Activated T-cell treated with anti-CD3 and anti-CD28 coated beads for 1 hour (primary cell): Measurements from ENCODE around the gene C8A.

Source experiments
- DNase-seq: peaks from one replicate; pipeline ENCODE4 v3.0.0-alpha.2; 2020; ENCODE audit warnings: low read depth

Gene C8A

DNA sequence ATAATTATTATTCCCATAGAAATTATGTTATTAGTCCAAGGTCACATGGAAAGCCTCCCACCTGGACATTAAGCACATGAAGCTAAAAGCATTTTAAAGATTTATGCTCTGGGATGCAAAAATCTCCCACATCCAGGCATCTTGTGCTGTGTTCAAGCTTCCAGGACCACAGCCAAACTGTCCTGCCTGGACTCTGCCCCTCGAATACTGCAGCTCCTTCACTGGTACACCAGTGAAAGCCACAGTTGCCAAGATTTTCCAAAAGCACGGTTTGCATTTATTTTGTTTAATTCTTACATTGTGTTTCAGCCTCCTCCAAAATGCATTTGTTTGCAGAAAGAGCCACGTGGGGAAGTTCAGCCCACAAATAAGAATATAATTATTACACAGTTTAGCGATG lies 72.6 kb downstream of the C8A start:
- DNase-seq: no peak

DNA sequence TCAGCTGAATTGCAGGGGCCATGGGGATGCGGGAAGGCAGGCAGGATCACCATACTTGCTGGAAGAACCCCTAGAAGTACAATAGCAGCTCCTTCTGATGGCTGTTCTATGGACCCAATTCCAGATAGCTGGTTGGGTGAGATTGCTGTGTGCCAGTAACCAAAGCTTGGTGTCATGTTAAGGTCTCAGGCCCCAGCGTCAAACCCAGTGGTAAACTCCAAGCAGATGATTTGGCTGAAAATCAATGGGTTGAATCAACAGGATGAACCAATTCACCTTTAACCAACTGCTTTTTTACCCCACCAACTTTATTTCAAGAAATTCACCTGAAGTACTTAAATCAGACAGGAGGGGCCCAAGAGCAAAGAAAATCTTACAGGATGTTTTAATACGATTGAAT lies 73.4 kb downstream of the C8A start:
- no peak for DNase-seq

DNA sequence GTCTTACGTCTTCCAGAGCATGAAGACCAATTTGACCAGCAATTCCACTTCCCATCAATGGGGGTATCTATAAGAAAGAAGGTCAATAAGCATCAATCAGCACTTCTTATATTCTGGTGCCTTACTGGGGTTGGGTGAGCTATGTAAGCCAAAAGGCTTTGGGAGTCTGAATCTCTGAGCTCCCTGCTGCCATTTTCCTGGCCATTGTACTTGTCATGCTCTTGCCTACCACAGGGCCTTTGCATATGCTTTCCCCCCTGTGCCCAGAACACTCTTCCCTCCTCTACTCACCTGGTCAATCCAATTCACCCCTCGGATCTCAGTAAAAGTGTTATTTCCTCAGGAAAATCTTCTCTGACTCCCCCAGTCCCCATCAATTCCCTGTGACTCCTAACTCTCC lies 74.9 kb downstream of the C8A start:
- DNase-seq: no peak

DNA sequence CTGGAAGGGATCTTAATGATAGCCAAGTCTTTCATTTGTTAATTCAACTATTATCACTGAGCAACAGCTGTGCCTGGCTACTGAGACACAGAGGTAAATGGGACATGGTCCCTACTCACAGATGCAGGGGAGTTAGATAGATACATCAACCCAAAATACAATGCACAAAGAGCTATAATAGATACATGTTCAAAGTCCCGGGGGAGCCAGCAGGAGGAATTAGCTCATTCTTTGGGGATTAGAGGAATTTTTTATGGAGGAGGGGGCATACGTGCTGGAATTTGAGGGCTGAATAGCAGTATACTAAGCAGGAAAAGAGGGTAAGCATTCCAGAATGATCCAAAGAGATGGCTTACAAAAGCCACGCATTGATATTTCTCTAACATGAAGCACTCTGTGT lies 76.6 kb downstream of the C8A start:
- DNase-seq: no peak

DNA sequence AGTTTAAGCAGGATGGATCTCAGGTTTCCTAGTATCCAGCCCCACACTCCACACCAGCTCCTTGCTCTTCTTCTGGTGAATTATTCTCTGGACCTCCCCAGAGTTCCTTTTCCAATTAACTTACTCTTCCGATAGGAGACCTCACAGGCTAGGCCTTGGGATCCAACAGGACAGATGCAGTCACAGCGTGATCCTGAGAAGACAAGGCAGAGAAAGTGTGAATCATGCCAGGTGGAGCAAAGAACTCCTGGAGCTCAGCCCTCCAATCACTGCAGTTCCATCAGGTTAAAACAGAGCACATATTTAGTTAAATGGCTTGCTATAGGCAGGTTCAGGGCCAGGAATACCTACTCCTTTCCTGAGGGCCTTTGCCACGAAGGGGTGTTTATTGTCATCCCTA lies 77.1 kb downstream of the C8A start:
- no peak for DNase-seq

DNA sequence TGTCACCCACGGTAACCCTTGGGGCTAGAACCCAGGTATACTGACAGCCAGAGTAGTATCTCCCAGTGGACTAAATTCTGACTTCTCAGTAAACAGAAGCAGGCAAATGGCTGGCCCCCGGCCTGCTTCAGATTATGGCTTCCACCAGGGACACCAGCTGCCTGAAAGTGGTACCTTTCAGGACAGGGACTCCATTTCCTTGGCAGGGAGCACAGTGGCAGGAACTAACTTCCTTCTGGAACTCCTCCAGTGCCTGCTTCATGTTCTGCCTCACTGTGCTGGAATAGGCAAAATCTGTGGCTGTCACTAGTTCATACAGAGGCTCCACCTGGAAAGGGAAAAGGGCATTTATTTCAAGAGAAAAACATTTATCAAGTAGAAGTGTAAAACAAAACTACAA lies 78.6 kb downstream of the C8A start:
- no peak for DNase-seq

DNA sequence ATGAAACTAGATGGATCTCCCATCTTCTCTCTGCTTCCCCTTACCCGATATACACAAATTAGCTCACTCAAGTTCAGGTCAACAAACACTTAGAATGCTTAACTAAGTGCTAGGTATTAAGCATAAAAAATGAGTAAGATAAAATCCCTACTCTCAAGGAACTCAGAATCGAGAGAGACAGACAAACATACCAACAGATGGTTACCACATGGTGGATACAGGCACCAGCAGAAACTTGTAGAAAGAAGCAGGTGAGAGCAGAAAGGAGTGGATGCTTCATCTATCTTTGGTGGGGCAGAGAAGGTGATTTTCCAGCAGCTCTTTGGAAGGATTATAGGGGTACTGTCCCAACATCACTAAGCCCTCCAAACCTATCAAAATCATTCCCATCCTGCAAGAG lies 79.0 kb downstream of the C8A start:
- no peak for DNase-seq

DNA sequence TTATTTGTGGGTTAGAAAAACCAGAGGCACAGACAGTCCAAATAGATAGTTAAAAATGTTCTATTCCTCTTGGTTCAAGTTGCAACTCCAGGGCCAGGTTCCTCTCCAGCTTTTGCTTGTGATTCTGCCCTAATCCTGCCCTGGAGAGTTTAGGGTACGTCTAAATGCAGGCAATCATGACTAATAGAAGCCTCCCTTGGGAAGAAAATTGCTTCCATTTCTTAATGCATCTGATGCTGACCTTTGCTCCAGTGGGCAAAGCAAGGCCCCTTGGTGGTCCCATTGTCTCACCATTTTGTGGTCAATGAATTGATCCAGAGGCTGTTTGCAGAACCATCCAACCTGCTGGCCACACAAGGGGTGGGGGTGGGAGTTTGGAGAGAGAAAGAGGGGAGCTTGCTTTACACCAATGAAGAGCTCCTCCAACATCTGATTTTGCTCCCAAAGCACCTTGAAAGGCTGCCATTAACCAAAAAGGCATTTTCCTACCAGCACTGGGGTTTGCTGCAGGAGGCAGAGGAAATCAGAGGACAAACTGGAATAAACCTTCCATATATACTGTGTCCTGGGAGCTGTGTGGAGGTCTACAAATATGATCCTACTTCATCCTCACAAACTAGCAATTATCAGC lies 79.9 kb downstream of the C8A start:
- DNase-seq: no peak

DNA sequence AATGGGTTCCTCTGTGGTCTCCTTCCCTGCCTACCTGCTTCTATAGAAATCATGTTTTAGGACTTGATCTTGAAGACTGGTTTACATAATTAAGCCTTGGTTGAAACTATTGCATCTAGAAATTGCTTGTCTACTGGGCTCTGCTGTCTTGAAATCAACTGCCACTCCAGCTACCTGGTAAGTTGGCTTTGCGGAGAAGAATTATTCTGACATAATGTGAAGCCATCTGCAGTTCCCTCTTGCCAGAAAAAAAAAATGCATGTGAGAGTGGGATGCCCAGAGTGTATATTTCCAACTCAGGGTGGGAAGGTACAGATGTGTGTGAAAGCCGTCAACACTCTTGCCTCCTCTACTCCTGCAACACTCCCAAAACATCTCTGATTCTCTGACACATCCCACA lies 84.0 kb downstream of the C8A start:
- no peak for DNase-seq

DNA sequence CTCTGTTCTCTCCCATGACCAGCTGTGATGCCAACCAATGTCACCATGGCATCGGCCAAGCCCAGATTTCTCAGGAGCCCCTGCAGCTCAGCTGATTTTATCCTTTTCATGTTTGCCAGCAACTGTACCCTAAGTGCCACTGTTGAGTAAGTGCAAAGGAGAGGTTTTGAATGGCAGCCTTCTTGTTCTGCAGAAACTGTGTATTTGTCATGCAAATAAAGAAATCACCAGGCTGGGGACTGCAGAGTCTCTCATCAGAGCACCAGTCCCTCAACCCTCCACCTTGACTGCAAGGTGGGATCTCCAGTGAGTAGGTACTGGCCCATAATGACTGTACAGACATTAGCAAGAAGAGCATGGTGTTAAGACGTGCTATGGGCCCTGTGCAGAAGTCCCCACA lies 84.6 kb downstream of the C8A start:
- DNase-seq: no peak

DNA sequence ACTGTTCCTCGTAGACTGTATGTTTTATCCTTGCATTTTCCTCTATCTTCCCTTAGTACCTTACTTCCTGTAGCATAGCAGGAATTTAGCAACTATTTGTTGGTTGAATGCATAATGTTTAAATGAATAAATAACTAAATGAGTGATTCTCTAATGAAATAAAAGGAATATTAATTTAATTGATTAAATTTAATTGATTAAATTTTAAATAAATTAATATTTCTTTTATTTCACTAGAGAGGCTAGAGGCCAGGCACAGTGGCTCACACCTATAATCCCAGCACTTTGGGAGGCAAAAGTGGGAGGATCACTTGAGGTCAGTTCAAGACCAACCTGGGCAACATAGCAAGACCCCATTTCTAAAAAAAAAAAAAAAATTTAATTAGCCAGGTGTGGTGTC lies 85.4 kb downstream of the C8A start:
- no peak for DNase-seq

DNA sequence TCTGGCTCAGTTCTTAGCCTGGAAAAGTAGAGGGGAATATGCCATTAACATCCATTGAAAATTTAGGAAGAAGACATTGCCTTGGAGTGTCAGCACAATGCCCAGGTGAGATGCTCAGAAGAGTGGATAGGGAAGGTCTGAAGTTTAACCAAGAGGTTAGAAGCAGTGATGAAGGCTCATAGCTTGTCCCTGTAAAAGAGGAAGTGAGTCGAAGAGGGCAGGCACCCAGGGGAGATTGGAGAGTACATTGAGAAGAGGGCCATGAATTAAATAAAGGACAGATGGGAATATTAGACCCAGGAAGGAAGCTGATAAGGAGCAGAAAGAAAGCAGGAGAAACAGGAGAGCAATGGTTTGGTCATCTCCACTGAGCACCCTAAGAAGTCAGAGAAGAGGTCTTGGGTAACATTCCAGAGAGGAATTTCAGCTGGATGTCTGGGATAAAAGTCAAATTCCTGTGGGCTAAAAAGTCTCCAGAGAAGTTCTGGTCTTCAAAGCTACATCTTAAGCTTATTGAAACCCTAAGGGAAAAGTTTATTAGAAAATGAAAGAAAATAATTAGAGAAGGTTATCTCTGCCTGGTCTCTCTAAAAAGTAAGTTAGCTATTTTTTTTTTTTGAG lies 93.9 kb downstream of the C8A start:
- DNase-seq: no peak

DNA sequence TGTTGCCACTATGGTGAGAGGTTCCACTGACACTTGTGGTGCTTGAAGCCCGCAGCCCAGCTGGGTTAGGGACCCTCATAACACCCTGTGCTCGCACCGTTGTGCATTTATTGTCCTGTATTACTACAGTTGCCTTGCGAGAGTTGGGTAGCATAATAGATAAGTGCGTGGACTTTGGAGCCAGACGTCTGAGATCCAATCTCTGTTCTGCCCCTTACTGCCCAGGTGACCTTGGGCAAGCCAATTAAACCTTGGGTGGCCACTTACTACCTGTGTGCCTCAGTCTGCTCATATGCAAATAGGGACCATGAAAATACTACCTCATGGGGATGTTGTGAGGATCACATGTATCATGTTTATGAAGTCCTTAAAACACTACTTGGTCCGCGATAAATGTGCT lies 97.9 kb downstream of the C8A start:
- no peak for DNase-seq

DNA sequence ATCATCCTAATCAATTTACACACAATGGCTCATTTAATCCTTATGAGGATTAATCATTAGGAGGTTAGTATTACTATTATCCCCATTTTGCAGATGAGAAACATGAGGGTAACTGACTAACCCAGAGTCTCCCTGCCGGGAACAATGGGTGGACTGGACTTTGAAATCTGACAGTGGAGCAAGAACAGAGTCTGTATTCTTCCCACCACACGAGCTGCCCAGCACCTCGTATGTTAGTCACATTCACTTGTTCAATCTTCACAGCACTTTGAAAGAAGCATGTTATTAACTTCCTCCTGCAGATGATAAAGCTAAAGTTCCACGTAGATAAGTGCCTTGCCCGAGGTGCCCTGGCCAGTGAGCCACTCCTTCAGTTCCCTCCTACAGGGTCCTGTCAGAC lies 98.8 kb downstream of the C8A start:
- DNase-seq: no peak

DNA sequence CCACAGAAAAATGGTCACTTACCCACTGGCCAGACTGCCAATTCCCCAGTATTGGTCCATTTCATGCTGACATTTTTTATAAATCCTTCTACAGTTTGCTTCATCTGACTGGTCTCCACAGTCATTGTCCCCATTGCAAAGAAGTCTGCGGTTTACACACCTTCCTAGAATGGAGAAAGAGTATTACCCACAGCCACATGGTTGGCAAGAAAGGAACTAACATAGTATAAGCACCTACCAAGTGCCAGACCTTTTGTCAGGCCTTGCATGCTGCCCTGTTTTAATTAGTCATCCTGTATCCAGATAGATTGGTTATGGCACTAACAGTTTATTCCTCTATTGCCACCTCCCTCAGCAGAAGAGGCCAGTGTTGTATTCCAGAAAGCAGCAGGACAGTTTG lies 100.1 kb downstream of the C8A start:
- no peak for DNase-seq

DNA sequence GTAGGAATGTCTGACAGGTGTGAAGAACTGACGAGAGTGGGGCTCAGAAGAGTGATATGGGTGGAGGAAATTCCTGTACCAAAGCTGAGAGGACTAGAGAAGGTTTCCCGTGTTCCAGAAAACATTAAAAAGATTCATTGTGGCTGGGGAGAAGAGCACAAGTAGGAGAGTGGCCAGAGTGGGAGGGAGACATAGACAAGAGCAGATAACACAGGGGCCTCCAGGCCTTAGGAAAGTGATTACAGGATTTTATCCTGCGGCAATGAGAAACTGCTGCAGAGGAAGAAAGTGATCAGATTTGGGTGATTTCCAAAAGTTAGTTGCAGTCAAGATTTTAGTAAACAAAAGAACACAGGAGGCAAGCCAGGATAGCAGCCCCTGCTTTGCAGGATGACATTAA lies 103.3 kb downstream of the C8A start:
- no peak for DNase-seq

DNA sequence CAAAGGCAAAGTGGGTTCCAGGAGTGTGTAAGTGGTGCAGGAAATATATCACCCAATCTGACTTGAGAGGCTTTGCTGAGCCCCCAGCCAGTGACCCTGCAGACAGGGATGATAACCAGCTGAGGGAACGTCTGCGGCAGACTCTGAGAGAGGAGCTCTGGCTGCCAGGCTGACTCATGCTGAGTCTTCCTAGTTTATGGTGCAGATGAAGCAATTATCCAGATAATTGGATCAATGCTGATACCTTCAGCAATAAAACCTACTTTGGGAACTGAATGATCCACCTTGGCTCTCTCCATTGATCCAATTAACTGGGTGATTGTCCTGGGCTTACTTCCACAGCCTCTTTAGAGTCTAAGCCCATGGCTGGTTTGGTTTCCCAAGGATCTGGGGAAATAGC lies 103.9 kb downstream of the C8A start:
- no peak for DNase-seq

DNA sequence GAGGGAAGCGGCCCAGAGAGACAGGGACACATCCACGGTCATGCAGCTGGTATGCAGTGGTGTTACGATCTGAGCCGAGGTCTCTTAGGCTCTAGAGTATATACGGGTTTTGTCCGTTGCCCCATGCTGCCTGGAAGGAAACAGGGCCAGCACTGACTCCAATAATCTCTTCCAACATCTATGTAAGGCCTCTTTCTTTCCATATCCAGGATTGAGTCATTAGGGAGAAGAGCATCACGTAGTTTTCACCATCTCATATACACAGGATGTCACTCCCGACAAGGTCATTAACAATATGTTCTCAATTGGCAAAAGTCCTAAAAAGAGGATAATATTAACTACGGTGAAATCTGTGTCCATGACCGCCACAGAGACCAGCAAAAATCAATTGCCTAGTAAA lies 106.8 kb downstream of the C8A start:
- no peak for DNase-seq

DNA sequence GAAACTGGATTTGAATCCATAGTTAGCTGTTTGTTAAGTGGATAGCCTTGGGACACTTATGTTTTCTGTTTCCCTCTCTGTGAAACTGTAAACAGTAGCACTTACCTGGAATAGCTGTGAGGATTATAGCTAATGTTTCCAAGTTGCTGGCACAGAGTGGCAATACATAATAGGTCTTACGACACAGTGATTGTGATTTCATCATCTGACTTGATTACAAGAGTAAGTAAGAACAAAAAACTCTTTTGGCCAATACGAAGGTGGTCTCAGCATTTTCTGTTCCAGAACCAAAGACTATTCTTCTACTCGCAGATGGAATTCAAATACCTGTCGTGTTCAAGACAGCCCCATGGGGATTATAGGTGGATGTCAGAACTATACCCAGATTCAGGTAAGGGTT lies 109.1 kb downstream of the C8A start:
- DNase-seq: no peak

DNA sequence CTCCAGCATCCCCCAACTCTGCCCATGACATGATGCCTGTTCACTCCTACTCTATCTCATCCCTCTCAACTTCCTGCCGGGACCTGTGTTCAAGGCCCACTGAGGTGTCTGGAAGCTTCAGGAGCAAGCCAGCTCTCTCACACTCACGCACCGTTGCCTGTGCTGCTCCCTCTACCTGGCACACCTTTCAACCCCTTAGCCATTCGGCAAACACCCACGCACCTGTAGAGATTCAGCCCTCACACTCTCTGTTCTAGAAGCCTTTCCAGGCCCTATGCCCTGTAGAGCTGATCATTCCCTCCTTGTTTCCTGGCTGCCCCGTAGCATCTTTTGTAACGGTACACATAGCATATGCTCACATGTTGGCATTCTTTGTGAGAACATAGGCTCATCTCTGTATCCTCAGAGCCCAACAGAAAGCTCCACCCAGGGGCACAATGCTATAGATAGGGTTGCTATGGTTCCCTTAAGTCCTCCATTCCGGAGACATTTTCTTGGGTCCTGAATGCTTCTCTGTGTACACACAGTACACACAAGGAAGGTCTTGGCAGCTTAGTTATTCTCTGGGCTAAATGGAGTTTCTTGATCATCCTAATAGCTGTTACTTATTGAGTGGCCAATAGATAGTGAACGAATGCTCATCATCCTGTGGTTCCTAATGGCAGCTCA lies 109.9 kb downstream of the C8A start:
- no peak for DNase-seq

DNA sequence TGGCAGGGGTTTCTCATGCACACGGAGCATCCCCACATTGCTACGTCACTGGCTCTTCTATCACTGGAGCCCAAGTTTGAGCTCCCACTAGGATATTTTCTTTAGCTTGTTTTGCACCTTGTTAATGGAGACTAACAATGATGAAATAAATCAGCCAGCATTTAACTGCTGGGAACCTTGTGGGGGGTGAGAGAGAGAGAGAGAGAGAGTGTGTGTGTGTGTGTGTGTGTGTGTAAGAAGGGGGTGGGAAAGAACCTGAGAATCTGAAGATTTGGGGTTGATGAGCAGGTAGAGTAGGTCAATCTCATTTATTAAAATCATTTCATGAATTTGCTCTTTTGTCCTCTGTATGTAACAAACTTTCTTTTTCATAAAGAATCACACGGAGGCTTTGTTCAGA lies 110.6 kb downstream of the C8A start:
- DNase-seq: no peak

DNA sequence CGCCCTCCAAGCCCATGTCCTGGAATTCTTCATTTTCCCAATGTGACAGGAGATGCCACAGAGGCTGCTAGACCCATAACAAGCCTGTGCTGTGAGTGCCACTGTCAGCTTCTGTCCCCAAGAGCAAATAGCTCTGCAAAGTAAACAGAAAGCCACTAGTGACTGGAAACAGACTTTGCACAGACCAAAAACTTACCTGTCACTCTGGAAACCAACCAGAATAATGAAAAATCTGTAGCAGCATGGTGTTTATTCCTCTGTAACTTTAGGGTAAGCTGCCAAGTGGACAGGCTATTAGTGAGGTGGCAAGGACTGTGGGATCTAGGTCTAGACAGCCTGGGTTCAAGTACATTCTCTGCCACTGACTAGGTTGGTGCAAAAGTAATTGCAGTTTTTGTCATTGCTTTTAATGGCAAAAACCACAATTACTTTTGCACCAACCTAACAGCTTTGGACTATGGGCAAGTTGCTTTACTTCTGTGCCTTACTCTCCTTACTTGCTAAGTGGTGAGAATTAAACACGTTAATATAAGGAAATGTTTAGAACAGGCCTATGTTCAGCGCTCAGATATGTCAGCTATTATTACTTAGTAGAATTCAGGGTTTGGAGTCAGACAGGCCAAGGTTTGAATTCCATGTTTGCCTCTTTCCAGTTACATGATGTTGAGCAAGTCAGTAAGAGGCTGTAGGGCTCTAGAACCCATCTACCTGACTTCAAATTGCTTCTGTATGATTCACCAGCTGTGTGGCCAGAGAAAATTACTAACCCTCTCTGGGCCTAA lies 111.5 kb downstream of the C8A start, which contains the start of gene C8B:
C8B (minus strand) TSS at position 100 of the 782 bp plus-strand sequence; CDS start at position 33, 67 bp downstream.
- DNase-seq: no peak

DNA sequence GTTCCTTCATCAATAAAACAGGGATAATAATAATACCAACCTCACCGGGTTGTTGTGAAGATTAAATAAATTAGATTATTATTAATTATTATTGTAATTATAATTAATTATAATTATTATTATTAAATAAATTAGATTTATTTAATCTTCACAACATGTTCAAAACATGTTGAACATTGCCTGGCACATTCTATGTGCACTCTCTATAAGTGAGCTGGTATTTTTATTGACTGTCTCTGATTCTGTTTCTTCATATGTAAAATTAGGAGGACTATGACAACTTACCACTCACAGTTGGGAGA lies 112.1 kb downstream of the C8A start:
- DNase-seq: no peak
